GM18873 (cell line): ENCODE measurements around the gene FTO.
A peak's percentile ranks its signal among the peaks of the same experiment; 100 is the strongest.
"Not testable (repeated sequence)": the region's sequence is repeated elsewhere in the genome, so short reads cannot be mapped to it uniquely, and the experiment has no call there.

ENCODE experiments used
- ATAC-seq: cut with Tn5 transposase; IDR thresholded peaks from one replicate; pipeline ENCODE4 v1.9.1; 2021; ENCODE audit warnings: mild to moderate bottlenecking, moderate library complexity, moderate number of reproducible peaks; ENCODE audit not compliant: unreplicated experiment, low FRiP score

The FTO gene

DNA sequence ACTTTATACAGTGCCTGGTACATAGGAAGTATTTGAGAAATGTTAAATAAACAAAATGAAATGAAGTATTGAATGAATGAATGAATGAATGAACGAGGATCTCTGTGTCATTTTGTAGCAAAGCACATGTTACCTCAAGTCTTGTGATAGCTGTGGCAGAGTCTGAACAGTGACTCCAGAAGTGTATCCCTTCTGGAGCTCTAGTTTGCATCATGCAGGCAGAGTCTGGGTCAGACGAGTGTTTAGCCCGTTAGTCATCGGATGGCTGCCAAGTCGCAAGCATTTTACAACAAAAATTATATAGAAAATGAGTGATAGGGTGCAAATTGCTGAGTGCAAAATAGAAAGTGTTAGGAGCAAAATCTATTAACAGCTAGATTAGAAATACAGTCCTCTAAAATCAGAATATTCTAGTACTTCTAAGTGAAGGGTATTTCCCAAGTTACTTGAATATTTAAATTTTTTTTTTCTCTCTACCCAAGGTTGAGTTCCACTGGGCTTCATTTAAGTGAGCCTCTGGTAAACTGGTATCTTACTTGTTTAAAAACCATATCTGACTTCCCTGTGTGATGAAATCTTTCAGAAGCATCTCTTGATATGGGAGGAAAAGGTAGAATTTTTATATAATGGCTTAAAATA lies 113.3 kb downstream of the FTO start:
- no peak for ATAC-seq

DNA sequence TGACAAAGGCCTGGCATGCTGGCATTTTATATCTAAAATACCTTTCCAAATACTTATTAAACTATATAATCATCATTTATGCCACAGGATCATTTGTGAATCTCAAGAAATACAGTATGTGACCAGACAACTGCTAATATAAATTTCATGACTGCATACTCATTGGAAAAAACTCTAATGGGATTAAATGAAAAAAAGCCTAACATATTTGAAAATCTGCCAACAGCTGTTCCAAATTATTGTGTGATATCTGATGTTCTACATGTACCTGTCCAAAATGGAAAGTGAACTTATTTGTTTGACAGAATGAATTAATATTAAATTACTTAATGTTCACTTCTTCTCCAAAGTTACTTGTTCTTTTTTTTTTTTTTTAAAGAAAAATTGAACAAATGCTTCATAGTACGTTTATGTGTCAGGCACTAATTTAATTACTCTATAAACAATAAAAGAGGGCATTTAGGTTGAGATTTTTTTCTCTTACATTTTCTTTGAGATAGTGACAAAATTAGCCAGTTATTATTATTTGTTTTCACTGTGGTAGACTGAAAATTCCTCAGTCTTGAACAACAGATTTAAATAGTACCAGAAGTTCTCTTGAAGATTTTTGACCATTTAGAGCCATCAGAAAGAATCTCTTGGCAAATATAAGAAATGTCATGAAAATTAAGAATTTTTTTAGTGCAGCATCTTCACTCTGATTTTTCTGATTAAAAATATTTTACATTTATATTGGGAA lies 114.0 kb downstream of the FTO start:
- ATAC-seq, result no peak

DNA sequence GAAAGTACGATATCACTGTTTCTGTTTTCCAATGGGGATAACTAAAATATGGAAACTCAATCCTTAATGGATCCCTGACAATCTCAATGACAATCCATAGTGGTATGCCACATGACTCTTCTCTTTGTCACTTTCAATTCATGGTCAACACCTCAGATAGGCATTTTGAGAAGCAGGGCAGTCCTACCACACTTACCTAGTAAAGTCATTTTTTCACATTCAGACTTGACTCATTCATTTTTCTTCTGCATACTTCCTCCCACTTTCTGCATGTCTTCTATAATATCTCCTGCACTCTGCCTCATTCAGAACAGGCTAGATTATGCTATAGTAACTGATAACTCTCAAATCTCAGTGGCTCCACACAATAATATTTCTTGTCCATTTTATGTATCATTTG lies 117.5 kb downstream of the FTO start:
- no peak for ATAC-seq

DNA sequence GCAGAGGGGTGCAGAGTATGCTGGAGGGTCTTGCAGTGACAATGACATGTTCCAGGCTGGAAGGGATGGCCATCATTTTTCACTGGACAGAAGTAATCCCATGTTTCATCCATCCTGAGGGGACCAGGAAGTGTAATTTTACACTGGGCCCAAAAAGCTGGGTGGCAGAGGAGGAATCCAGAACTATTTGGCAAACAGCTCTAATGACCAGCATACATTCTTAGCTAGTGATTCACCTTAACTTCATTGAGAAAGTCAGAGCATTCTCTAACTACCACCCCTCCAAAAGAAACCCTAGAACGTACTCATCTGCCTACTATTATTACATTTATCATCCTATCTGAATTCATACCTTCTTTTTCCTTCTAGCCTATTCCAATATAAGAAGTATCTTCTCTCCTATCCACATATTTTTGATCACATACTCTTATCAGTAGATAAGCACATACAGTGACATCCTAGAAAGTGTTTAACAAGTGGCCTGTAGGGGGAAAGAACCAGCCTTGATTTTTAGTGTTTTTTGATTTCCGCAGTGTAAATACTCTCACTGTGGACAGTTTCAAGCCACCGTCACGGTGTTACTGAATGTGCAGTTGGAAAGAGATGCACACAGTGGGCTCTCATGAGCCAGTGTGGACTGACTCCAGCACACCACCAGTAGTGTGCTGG lies 118.1 kb downstream of the FTO start:
- no peak for ATAC-seq

DNA sequence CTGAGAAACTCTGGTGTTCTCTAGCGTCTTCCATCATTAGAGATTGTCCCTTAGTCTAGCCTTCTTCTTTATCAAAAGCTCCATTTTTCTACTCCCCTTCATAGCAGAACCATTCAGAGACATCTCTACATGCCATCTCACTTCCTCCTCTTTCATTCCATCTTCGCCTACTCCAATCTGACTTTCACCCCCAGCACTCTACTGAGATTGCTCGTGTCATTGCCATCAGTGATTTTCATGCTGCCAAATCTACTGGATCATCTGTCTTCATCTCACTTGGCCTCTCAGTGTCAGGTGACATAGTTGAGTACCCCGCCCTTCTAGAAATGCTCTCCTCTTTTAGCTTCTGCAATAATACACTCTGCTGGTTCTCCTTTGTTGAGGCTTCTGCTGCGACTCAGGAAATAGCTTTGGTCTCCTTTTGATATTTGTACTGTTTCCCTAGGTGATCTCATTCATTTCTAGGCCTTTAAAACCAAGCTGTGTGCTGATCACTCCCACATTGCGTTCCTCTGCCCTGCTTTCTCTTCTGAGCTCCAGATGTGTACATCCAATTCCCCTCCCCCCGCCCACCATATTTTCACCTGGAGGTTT lies 119.1 kb downstream of the FTO start:
- peak; percentile 67 for ATAC-seq

DNA sequence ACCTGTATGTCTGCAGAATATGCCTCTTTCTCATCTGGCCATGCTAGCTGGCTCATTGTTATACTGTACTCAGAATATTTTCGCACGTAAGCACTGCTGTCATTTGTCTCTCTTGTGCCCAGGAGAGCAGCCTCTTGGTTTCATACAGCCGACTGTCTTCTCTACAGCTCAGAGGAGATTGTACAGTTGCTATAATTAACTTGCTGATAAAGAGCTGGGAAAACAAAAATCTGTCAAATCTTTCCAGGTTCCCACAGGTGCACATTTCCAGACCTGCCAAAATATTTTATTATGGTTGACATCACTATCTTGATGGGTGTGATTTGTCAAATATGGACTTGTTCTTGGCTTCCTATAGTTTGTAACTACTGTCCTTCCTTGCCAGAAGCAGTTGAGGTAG lies 122.7 kb downstream of the FTO start:
- no peak for ATAC-seq

DNA sequence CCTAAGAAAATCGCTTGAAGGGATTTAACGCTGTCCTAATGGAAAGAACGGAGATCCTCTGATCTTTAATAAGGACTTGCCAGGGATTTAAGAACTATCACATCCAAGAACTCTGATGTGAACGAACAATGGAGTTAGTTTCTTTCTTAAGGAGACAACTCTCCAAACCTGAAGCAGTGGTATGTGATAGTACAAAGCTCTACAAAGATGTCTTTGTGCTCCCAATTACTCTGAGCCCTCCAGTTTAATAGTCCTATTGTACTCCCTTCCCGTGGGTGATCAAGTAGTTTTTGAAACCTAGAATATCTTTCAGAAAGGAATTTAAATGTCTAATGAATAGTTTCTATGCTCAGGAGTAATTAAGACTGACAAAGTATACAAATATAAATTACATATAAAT lies 123.8 kb downstream of the FTO start:
- ATAC-seq, result no peak

DNA sequence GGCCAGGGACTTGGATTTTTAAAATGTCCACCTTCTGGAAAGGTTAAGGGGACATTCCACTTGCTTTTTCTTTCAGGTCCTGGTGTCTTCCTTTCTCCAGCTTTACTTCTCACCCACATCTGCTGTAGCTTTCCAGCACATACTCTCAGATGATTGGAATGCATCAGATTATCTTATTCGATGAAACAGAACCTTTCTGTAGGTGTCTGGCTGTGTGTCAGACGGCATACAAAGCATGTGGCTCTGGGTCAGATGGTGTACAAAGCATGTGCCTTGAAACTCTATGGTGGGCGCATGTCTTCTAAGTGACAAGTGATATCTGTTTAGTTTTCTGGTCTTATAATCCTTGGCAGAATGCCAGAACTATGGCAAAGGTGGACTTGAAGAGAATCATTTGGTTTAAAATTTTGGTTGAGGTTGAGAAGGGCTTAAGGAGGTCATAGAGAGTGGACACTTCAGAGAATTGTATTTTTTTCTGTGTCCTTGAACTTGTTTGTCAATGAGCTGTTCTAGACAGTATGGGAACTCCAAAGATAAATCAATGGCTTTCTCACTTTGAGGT lies 125.3 kb downstream of the FTO start:
- ATAC-seq, result no peak

DNA sequence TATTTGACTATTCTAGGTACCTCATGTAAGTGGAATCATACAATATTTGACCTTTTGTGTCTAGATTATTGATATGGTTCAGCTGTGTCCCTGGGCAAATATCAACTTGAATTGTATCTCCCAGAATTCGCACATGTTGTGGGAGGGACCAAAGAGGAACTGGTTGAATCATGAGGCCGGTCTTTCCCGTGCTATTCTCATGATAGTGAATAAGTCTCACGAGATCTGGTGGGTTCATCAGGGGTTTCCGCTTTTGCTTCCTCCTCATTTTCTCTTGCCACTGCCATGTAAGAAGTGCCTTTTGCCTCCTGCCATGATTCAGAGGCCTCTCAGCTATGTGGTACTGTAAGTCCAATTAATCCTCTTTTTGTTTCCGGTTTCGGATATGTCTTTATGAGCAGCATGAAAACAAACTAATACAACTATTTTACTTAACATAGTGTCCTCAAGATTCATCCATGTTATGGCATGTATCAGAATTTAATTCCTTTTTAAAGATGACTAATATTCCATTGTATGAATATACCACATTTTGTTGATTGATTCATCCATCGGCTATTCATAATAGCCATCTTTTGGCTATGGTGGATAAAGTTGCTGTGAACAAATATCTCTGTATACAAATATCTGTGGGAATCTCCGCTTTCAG lies 129.1 kb downstream of the FTO start:
- no peak for ATAC-seq

DNA sequence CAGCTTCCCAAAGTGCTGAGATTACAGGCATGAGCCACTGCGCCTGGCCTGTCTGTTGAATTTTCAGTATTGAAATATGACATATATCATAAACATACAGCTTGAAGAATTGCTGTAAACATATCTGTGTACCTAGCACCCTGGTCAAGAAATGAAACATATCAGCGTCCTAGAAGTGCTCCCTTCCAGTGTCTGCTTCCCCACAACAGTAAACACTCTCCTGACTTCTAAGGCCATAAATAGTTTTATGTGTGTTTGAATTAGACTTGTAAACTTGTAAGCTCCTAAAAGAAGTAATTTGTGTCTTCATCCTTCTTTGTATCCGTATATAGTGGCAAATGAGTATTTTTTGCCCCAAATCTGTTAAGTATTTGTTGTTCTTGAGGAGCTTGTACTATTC lies 132.2 kb downstream of the FTO start:
- no peak for ATAC-seq

DNA sequence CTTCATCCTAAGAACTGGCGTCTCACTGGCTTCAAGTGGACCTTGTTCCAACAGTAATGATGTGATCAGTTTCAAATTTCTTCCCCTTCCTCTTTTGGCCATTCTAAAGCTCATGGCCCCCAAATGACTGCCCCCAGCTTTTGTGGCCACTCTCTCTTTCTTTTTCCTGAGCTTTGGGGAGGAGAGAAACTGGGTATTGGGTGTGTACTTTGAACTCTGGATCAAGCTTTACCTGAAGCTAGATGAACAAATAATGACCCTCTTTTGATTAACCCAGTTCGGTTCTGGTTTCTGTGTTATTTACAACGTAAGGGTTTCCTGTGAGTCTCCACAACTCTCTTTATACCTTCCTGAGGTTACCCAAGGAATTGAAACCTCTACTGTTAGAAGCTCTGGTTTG lies 132.7 kb downstream of the FTO start:
- ATAC-seq, result no peak

DNA sequence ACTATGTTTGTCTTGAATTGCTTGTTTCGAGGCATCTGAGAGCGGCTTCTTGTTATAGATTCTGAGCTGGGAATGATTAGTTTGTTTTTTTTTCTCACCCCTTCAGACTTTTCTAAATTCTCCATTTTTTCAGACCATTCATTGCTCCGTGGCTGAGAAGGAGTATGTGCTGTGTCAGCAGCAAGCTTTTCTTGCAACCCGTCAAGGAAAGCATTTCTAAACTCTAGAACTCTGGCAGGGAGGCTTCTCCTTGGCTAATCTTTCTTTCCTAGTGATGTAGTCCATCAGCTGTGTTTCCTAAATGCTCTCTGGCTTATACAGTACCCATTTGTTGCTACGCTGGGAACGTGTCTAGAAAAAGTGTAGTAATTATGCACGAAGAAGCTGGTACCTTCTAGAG lies 133.5 kb downstream of the FTO start:
- no peak for ATAC-seq

DNA sequence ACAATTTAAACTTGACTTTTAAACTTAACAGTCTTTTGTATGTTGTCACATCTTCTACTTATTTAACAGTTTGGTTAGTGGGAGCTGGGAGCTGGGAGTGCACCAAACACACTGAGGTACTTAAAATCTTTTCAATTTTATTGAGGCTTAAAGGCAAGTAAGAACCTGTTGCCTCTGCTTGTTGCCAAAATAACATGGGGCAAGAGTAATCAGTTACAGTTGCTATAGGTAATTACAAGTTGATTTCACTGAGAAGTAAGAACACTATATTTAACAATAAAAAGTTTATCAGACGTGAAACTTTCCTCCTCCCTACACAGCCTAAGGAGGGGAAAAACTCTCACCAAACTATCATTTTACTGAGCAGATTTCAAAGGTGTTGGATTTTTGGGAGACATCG lies 135.2 kb downstream of the FTO start:
- ATAC-seq, result no peak

DNA sequence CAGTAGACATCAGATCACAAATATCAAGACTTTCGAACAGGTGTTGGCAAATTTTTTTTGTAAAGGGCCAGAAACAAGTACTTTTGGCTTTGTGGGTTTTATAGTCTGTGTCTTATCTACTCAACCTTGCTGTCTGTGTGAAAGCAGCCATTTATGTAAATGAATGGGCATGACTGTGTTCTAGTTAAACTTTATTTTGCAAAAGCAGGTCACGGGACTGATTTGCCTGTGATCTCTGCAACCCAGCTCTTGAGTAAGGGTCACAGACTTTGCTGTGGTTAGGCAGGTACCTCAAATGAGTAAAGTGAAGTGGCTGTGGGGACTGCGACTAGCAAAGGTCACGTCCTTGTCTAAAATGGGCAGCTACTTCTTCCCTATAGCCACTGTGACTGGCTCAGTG lies 136.5 kb downstream of the FTO start:
- ATAC-seq, result peak; percentile 60

DNA sequence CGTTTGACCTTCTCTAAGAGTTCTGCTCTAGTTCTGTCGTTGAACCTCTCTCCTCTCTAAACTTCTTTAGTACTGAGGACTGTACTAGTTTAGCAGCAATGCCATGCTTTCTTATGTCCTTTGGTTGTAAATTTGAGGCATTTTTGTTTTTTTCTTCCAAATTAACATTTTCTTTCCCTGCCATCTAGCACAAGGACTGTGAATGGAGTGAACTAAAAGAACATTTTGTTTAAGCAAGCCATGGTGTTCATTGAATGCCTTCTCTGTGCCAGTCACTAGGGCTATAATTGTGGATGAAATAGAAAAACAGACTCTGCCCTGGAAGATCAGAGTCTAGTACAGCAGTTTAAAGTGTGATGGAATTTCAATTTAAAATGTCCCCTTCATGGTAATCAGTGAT lies 137.9 kb downstream of the FTO start:
- no peak for ATAC-seq

DNA sequence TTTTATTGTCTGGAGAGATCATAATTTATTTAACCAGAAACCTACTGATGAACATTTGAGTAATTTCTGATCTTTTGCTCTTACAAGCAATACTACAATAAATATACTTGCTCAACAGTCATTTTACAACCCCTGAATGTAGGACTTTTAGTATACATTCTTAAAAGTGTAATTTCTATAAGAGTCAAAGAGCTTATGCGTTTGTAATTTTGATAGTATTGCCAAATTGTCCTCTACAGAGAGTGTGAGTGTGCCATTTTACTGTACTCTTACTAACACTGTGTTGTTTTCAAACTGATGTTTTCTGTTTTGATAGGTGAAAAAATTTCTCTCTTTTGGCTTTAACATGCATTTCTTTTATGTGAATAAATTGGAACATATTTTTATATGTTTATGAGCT lies 139.1 kb downstream of the FTO start:
- ATAC-seq, result no peak

DNA sequence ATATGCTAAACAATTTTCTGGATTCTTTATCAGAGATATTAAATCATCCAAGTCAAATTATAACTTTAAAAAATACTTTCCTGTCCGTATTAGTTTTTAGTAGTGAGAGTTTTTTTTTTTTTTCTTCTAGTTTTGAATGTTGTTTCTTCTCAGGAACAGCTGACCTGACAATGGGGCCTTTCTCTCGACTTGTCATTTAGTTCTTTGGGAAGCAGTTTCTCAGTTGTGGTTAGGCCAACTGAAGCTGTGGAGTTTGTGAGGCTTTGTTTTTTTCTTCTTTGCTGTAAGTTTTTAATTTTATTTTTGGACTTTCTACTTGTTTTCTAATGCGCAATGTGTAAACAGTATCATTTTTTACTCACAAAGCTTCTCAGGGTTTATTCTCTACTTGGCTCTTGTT lies 140.8 kb downstream of the FTO start:
- ATAC-seq, result no peak

DNA sequence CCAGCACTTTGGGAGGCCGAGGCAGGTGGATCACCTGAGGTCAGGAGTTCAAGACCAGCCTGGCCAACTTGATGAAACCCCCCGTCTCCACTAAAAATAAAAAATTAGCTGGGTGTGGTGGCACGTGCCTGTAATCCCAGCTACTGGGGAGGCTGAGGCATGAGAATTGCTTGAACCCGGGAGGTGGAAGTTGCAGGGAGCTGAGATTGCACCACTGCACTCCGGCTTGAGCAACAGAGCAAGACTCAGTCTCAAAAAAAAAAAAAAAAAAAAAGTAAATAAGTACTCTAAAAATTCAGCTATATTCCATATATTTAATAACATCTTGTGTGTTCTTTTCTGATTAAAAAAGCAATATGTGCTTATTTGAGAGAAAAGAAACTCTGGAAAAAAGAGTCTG lies 142.6 kb downstream of the FTO start:
- ATAC-seq, result not testable (repeated sequence)

DNA sequence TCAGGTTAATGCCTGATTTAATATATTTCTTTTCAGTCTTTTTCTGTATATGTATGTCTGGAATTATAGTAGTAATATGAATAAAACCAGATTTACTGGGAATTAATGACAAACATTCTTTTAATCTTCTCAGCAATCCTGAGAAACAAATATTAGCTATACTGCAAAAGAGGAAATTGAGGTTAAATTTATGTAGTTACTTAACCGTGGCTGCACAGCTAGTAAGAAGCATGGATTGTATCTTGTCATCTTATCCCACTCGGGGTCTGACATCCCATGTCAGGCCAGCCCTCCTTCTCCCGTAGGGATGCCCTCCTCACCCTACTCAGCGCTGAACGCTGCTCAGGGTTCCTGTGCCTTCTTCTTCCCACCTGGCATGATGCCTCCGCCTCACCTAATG lies 143.0 kb downstream of the FTO start:
- ATAC-seq, result no peak

DNA sequence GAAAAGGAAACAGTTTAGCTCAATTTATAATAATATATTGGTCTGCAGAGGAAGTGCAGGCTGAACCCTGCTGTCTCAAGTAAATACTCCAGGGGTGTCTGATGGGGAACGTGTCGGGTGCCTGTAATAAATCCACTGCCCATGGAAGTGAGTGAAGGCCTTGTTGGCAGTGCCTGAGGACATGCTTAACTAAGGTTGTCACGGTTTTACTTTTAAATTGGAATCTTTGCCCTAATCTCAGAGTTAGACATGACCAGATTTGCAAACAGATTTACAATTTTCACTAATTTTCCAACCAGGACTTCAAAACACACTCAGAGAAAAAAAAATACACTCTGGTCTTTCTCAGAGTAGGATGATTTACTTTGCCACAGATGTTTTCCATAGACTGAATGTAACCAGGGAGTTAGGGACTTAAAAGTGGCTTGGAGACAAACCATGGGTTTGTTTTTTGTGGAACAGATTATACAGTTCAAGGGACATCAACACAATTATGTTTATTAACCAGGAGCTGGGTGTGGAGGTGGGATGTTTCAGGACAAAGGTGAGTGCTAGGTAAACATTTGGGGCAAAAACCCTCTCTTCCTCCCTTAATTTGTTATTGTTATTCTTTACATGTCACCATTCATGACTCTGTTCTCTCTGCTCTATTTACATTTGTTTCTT lies 144.5 kb downstream of the FTO start:
- no peak for ATAC-seq
